ENCODE results near the gene MYO7B. TPM values are rescaled to one million over a fixed set of nuclear protein-coding genes. Genes with fewer than 3 reads are reported as not detected.
A peak's percentile ranks its signal among the peaks of the same experiment; 100 is the strongest.
"Not testable (repeated sequence)": the region's sequence is repeated elsewhere in the genome, so short reads cannot be mapped to it uniquely, and the experiment has no call there.

MYO7B gene
- total and polyA plus RNA-seq, 8 donors = 0.61 to 2.4 (median 1.00) TPM

DNA sequence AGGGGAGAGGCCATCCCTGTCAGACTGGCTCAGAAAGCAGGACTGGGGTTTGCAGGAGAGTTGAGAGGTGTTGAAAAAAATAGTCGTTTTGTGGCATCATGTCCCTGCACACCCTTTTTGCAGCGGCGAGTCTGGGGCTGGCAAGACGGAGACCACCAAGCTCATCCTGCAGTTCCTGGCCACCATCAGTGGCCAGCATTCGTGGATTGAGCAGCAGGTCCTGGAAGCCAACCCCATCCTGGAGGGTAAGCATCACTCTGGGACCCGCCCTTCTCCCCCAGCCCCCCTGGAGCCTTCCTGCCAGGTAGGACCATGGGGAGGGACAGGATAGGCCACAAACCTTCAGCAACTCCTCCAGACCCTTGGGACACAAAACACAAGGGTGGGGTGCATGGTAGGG, 34.2 kb downstream of the MYO7B start:
- no peak for DNase-seq
- H3K9me3 ChIP-seq = no peaks in the 10 kb centered on the region
- intact Hi-C loops (cut with DNase I) = no loop called here

DNA sequence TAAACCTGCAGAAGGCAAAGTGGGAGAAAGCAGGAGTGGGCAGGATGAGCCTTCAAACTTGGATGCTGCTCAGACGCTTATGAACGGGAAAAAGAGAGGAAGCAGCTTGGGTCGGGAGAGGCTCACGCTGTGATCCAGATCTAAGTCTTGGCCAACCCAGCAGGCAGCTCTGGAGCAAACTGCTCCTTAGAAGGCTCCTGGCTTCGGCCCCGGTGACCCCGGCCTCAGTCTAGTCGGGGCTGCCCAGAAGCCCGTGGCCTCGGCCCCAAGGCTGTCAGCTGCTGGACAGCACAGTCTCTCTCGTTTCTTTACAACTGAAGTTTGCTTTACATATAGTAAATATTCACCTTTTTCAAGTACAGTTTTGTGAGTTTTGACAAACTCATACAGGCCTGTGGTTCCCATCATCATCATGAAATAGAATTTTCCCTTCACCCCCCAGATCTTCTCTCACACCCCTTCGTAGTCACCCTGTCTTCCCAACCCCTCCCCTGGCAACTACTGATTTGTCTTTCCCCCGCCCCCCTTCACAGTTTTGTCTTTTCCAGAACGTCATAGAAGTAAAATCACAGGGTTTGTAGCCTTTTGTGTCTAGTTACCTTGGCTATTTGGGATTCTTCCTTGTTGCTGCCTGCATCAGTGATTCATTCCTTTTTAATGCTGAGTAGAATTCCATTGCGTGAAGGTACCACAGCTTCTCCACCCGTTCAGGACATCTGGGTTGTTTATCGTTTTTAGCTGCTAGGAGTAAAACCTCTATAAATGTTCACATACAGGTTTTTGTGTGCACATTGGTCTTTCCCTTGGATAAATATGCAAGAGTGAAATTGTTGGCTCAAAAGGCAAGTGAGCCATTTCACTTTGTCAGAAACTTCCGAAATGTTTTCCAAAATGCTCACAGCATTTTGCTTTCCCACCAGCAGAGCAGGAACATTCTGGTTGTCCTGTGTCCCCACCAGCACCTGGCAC, 35.1 kb downstream of the MYO7B start:
- TF ChIP-seq, protein P1, sequence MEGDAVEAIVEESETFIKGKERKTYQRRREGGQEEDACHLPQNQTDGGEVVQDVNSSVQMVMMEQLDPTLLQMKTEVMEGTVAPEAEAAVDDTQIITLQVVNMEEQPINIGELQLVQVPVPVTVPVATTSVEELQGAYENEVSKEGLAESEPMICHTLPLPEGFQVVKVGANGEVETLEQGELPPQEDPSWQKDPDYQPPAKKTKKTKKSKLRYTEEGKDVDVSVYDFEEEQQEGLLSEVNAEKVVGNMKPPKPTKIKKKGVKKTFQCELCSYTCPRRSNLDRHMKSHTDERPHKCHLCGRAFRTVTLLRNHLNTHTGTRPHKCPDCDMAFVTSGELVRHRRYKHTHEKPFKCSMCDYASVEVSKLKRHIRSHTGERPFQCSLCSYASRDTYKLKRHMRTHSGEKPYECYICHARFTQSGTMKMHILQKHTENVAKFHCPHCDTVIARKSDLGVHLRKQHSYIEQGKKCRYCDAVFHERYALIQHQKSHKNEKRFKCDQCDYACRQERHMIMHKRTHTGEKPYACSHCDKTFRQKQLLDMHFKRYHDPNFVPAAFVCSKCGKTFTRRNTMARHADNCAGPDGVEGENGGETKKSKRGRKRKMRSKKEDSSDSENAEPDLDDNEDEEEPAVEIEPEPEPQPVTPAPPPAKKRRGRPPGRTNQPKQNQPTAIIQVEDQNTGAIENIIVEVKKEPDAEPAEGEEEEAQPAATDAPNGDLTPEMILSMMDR (IDR thresholded peaks at IDR 0.05) = no peak
- no peak overlapping the region for H3K27ac ChIP-seq
- H3K36me3 ChIP-seq = no peaks in the 10 kb centered on the region
- no peaks in the 10 kb centered on the region for H3K9me3 ChIP-seq
- DNase-seq = no peak
- peak; percentile 26 for ATAC-seq
- intact Hi-C loops (cut with DNase I) = no loop called here
- no peaks in the 10 kb centered on the region for H3K27me3 ChIP-seq
- no peak overlapping the region for H3K4me3 ChIP-seq
- H3K4me1 ChIP-seq = peaks cover 0 to 4% of the 10 kb centered on the region in 2 donors

More for the DNA sequence above, 34.2 kb downstream of the MYO7B start:
- Histone ChIP-seq H3K36me3 (no peaks in the 10 kb centered on the region), H3K4me3 (no peak overlapping the region), H3K4me1 (no peaks in the 10 kb centered on the region), H3K27ac (no peak overlapping the region), H3K27me3 (no peaks in the 10 kb centered on the region)
- TF ChIP-seq, protein P1 (IDR thresholded peaks at IDR 0.05) = no peak
- ATAC-seq = no peak

DNA sequence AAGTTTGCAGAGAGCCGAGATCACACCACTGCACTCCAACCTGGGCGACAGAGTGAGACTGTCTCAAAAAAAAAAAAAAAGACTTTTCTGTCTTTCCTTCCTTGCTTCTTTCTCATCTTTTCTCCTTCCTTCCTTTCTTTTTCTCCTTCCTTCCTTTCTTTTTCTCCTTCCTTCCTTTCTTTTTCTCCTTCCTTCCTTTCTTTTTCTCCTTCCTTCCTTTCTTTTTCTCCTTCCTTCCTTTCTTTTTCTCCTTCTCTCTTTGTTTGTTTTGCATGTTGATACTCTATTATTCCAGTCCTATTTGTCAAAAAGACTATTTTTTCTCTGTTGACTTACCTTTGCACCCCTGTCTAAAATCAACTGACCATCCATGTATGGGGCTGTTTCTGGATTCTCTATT, 36.9 kb downstream of the MYO7B start:
- H3K4me3 ChIP-seq; DNase-seq; H3K9me3 ChIP-seq; H3K36me3 ChIP-seq; H3K4me1 ChIP-seq; intact Hi-C loops (cut with DNase I); H3K27me3 ChIP-seq; H3K27ac ChIP-seq; ATAC-seq: not testable (repeated sequence)

DNA sequence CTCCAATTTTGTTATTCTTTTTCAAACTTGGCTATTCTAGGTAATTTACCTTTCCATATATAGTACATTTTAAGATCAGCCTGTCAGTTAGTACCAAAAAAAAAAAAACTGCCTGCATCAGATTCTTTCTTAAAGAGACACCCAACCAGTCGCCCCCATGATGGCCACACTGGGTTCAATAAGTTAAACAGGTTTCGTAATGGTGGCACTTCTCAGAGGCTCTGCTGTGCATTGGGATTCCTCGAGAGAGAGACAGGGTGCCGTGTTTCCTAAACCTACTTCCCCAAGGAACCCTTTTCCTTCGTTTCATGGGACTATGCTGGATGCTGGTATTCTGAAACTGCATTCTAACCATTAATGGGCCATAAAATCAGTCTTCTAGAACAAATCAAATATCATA, 37.4 kb downstream of the MYO7B start:
- Histone ChIP-seq H3K4me3 (no peak overlapping the region), H3K4me1 (peaks cover 0 to 7% of the 10 kb centered on the region in 2 donors), H3K27me3 (no peaks in the 10 kb centered on the region), H3K27ac (no peak overlapping the region), H3K36me3 (no peaks in the 10 kb centered on the region), H3K9me3 (no peaks in the 10 kb centered on the region)
- DNase-seq (no peak), ATAC-seq (no peak)
- intact Hi-C loops (cut with DNase I) = no loop called here
- TF ChIP-seq, protein P1 (IDR thresholded peaks at IDR 0.05) = no peak

DNA sequence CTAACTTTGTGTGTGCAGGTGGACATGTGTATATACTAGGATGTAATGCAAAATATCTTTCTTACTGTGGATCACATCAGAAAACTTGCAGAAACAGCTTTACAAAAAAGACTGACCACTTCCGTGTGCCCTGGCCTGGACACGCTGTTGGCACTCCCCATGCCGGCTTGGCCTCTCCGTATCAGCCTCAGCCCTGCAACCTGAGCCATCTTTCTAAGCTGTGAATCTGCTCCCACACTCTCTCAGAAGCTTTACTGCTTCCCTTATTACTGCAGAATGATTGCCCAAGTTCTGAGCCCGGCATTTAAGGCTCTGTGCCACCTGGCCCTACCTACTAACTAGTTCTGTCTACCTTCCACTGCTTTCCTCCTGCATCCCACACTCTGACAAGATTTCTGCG, 37.8 kb downstream of the MYO7B start:
- ATAC-seq = no peak
- TF ChIP-seq, protein P1 (IDR thresholded peaks at IDR 0.05) = no peak
- intact Hi-C loops (cut with DNase I) = no loop called here

More for the DNA sequence above, 37.8 kb downstream of the MYO7B start:
- no peaks in the 10 kb centered on the region for H3K9me3 ChIP-seq
- H3K4me3 ChIP-seq = no peak overlapping the region
- peaks cover 0 to 7% of the 10 kb centered on the region in 2 donors for H3K4me1 ChIP-seq
- H3K27me3 ChIP-seq = no peaks in the 10 kb centered on the region
- no peak for DNase-seq
- no peak overlapping the region for H3K27ac ChIP-seq
- no peaks in the 10 kb centered on the region for H3K36me3 ChIP-seq
